ENCODE results near the gene PRAMEF27.
"Not testable (repeated sequence)": the region's sequence is repeated elsewhere in the genome, so short reads cannot be mapped to it uniquely, and the experiment has no call there.

- not testable (repeated sequence) for TF ChIP-seq EZH2phosphoT487 (IDR thresholded peaks at IDR 0.05; ENCODE audit: unreplicated experiment); REST (IDR thresholded peaks at IDR 0.05; ENCODE audit: unreplicated experiment); CTCF (conservative IDR thresholded peaks at IDR 0.05; ENCODE audit: low read depth in 2 of 2); EZH2 (IDR thresholded peaks at IDR 0.05; ENCODE audit: low read depth, unreplicated experiment); POLR2AphosphoS5 (IDR thresholded peaks at IDR 0.05; ENCODE audit: low read depth); ZNF114 (CRISPR knock-in tag; IDR thresholded peaks at IDR 0.05); ZNF331 (CRISPR knock-in tag; IDR thresholded peaks at IDR 0.05; ENCODE audit: low read depth); CREB1 (CRISPR knock-in tag; IDR thresholded peaks at IDR 0.05; ENCODE audit: low read depth); ETS1 (IDR thresholded peaks at IDR 0.05); JUNB (IDR thresholded peaks at IDR 0.05; ENCODE audit: unreplicated experiment); STAT1 (IDR thresholded peaks at IDR 0.05; ENCODE audit: unreplicated experiment)
These were observed 44.4 kb downstream of the PRAMEF27 start for GRCh38 chr1:13011932-13012331.

Measured in GM23338 (cell line).